GM12864 (cell line): ENCODE results near the gene ZNF326.
"Not testable (repeated sequence)": the region's sequence is repeated elsewhere in the genome, so short reads cannot be mapped to it uniquely, and the experiment has no call there.

Experiments used
- DNase-seq: peaks from one replicate; pipeline ENCODE4 v3.0.0-alpha.2; 2011; ENCODE audit warnings: low read depth
- H3K4me3 ChIP-seq: 2 replicates; pipeline ENCODE4 v1.5.1; 2011; ENCODE audit warnings: mild to moderate bottlenecking, low read depth, low read length, control low read depth
- TF ChIP-seq, protein P1 (sequence below): IDR thresholded peaks from 2 replicates; pipeline ENCODE4 v1.5.1; 2011; ENCODE audit warnings: low read depth, mild to moderate bottlenecking, moderate library complexity, low read length, control low read depth, inconsistent platforms; ENCODE audit errors: missing control alignments

The ZNF326 gene

DNA sequence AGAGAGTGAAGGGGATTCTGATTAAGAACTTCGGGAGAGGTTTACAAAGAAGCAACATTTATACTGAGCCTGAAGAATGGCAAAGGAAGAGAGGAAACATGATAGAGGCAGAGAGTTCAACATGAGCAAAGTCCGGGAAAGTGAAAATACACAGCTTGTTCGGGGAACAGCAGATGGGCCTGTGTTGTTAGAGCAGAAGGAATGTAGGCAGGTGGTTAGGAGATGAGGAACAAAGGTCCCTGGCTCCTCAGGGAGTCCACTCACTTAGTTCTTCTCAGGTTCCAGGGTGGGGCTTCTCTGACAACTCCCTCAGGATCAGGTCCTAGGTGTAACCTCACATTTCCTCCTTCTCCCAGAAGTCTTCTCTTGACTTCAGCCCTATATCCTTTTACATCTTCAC is 5.1 kb upstream of the ZNF326 start:
- TF ChIP-seq, protein P1, sequence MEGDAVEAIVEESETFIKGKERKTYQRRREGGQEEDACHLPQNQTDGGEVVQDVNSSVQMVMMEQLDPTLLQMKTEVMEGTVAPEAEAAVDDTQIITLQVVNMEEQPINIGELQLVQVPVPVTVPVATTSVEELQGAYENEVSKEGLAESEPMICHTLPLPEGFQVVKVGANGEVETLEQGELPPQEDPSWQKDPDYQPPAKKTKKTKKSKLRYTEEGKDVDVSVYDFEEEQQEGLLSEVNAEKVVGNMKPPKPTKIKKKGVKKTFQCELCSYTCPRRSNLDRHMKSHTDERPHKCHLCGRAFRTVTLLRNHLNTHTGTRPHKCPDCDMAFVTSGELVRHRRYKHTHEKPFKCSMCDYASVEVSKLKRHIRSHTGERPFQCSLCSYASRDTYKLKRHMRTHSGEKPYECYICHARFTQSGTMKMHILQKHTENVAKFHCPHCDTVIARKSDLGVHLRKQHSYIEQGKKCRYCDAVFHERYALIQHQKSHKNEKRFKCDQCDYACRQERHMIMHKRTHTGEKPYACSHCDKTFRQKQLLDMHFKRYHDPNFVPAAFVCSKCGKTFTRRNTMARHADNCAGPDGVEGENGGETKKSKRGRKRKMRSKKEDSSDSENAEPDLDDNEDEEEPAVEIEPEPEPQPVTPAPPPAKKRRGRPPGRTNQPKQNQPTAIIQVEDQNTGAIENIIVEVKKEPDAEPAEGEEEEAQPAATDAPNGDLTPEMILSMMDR, result no peak
- DNase-seq, result no peak
- no peak overlapping the region for H3K4me3 ChIP-seq

DNA sequence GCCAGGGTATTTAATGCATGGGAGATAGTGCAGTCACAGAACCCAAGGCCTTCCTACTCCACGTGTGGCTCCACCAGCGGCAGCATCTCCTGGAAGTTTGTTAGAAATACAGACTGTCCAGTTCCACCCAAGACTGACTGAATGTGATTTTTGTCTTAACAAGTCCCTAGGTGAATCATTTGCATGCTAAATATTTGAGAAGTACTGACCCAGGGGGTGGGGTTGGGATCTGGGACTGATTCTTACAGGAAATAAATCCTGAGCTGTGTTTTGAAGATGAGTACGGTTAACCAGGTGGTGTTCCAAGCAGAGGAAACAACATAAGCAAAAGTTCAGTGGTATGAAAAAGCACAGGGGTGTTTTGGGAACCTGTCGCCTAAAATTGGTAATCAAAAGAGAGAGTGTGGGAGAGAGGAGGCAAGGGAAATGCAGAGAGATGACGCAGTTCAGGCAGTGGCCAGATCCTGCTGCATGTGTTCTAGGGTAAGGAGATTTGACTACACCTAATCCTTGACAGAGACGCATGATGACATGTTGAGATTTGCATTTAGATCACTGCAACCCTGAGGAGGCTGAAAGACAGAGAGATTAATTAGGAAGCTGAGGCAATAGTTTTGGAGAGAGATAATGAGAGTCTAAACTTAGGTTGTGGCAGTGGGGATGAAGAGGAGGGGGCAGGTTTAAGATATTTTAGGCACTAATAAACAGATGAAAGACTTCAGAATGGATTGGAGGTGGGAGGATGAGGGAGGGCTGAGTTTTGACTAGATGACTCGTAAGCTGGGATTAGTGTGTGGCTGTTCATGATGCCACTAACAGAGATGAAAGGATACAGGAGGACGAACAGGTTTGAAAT is 3.7 kb upstream of the ZNF326 start:
- TF ChIP-seq, protein P1, result no peak
- no peak overlapping the region for H3K4me3 ChIP-seq
- DNase-seq, result no peak

DNA sequence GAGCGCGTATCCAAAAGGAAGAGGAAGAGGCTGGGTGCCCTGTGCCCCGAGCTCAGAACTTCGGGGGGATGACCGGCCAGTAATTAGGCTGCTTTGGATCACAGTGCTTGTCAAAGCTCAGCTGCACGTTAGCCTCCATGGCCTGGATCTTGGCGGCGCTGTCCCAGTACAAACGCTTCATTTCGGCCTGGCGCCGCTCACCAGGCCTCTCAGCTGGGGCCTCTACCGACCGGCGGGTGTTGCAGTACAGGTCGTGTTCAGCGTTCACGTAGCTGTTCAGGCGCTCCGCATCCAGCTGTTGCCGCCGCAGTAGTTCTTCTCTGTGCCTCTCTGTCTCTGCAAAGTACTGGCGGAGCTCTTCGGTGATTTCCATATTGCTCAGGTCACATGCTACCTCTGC is 1.4 kb upstream of the ZNF326 start:
- DNase-seq, result no peak
- TF ChIP-seq, protein P1, result no peak
- no peak overlapping the region for H3K4me3 ChIP-seq

DNA sequence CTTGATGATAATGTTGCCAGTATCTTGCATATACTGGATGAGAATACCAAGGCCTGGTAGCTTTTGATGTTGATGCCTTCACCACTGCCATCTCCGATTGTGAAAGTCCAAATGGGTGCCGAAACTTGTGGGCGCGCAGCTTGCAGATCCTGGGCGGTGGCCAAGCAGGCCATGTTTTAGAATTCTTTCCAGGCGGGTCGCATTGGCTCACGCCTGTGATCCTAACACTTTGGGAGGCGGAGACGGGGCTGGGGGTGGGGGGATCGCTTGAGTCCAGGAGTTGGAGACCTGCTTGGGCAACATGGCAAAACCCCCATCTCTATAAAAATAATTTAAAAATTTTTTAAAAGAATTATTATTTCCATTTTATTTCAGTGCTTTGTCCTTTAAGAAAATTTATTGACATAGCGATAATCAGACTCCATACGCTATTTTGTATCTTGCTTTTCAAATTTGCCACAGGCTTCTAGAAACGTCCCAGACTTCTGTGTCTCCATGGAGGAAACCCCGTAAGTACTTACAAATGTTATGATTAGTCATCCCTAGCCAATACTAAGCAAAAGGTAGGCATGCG is 592 bp upstream of the ZNF326 start:
- DNase-seq, result no peak
- TF ChIP-seq, protein P1, result no peak
- H3K4me3 ChIP-seq, result peak overlapping the region; percentile 84

DNA sequence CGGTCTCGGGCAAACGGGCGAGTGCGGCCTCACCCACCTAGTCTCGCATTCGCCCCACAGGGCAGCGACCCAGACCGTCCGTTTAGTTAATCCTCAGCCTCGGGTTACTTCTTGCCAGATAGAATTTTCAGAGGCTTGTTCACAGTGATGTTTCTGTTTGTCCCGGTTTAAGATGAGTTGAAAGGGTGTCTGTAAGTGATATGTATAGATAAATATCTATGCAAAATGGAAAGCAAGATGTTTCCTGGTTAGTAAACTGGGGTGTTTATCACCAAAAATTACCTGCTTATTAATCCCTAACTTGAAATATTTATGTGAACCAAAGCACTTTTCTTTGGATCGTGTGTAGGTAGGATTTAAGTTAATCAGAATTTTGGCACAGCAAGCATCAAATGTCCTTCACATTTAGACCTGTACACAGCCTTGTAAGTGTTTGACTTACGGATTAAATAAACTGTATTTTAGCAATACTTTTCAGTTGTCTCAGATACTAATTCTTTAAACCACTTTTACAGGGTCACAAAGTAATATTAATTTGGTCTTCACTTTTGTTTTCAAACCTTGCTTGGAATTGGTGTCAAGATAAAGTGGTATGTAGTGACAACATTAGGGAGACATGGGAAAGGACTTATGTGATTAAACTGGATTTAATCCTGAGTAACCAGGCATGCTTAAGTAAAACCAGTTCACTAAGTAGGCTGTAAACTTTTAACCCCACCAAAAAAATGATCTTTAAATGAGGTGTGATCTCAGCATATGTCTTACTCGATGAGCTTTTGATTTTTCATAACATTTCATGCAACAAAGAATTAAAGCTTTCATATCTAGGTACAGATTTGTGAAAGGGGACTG is 914 bp downstream of the ZNF326 start:
- TF ChIP-seq, protein P1, result no peak
- DNase-seq, result no peak
- H3K4me3 ChIP-seq, result peak overlapping the region; percentile 84

DNA sequence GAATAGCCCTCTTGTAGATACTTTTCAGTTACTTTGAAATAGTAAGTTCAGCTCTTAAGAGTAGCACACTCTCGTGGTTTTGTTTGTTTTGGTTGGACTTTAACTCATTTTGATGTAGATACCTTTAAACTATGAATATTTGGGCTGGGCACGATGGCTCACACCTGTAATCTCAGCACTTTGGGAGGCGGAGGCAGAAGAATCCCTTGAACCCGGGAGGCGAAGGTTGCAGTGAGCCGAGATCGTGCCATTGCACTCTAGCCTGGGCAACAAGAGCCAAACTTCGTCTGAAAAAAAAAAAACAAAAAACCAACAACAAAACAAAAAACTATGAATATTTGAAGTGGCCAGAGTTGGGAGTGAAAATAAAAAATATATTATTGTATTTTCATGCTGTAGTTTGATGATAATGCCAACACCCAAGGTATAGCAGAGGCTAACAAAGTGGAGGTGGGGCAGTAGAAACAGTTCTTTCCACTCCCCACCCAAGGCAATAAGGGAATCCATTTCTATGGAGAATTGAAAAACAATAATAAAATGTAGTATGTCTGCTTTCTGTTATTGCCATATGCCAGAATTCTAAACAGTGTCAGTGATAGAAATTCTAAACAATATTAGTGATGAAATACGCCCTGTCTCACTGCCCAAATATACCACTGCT is 1.7 kb downstream of the ZNF326 start:
- no peak for DNase-seq
- peak overlapping the region; percentile 84; the same call in 1 of the 2 replicates for H3K4me3 ChIP-seq
- TF ChIP-seq, protein P1, result no peak

DNA sequence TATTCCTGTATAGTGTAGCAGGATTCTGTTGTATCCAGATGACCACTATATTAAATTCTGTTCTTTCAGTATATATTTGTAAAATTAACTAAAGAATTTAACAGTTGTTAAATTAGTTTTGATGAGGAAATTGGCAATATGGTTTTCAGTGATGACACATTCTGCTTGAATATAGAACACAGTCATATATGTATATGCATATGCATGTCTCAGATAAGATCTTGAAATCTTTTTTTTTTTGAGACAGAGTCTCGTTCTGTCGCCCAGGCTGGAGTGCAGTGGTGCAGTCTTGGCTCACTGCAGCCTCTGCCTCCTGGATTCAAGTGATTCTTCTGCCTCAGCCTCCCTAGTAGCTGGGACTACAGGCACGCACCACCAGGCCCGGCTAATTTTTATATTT is 2.2 kb downstream of the ZNF326 start:
- not testable (repeated sequence) for H3K4me3 ChIP-seq, DNase-seq
